Measurements from ENCODE around the gene TFEB. TPM values are rescaled to one million over a fixed set of nuclear protein-coding genes. Genes with fewer than 3 reads are reported as not detected.

TFEB gene
- total RNA-seq, 1 experiment from 2014 or later: 16.2 TPM

DNA sequence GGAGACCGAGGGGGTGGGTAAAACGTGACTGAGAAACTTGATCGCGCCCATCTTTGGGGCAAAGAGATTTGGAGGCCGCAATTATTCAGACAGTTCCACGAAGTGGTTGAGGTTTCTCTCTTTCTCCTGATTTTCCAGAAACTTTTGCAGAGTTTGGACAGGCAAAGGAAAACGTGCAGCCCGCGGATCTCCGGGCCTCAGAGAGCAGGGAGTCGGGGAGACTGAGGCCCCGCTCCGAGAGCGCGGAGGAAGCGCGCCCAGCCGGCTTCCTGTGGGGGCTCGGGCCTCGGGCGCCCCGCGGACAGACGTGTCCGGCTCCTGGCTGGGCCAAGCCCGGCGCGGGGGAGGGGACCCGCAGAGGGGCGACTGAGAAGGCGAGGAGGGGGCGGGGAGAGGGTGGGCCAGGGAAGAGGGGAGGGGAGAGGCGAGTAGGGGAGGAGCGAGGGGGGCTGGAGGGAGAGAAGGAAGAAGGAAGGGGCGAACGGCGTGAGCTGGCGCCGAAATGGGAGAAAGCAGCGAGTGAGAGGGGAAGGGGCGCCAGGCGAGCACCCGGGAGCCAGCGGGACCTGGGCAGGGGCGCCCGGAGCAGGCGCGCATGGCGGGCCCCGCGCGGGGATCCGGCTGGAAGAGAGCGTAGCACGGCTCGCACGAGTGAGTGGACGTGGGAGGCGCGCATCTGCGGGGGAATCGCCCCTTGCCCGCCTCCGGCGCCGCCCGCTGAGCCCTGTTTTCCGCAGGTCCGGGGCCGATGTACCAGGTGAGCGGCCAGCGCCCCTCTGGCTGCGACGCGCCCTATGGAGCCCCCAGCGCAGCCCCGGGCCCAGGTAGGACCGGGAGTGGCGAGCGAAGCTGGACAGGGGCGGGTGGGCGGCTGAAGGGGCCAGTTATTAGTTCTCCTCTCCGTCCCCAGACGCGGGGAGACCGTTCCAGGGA lies 97.1 kb downstream of the TFEB start, which contains the start of gene MDFI:
TSS of gene MDFI (plus strand) at position 467 of the 933 bp plus-strand sequence. CDS start at position 749, 282 bp downstream.
- CTCF ChIA-PET: interaction anchor here (0.6 to 1.9 kb wide), 2 partner anchors 46 to 319 kb away, joined by 3 to 8 read pairs; no protein-coding TSS in a partner anchor
- Mint-ChIP-seq H3K4me1 (ENCODE audit: insufficient read depth, unreplicated experiment) (peaks cover 11% of the 10 kb centered on the region), H3K4me3 (ENCODE audit: unreplicated experiment) (peak within 1 kb of the TSS; percentile 86), H3K27ac (ENCODE audit: low read depth, unreplicated experiment) (peak within 1 kb of the TSS; percentile 83), H3K9me3 (ENCODE audit: unreplicated experiment) (no peaks in the 10 kb centered on the region), H3K36me3 (ENCODE audit: insufficient read depth, unreplicated experiment) (peaks cover 13% of the 10 kb centered on the region), H3K27me3 (ENCODE audit: insufficient read depth, unreplicated experiment) (no peaks in the 10 kb centered on the region)
- POLR2A ChIA-PET: interaction anchor here (3.5 kb wide), 1 partner anchor 12 kb away, joined by 42 read pairs; no protein-coding TSS in a partner anchor
- BruUV-seq (replicated peaks): no TSS peak
- TF ChIP-seq CTCF (IDR thresholded peaks at IDR 0.05; ENCODE audit: unreplicated experiment): no peak
- intact Hi-C loops (cut with micrococcal nuclease): no loop called here
- no peak for DNase-seq (ENCODE audit: unreplicated experiment)

DNA sequence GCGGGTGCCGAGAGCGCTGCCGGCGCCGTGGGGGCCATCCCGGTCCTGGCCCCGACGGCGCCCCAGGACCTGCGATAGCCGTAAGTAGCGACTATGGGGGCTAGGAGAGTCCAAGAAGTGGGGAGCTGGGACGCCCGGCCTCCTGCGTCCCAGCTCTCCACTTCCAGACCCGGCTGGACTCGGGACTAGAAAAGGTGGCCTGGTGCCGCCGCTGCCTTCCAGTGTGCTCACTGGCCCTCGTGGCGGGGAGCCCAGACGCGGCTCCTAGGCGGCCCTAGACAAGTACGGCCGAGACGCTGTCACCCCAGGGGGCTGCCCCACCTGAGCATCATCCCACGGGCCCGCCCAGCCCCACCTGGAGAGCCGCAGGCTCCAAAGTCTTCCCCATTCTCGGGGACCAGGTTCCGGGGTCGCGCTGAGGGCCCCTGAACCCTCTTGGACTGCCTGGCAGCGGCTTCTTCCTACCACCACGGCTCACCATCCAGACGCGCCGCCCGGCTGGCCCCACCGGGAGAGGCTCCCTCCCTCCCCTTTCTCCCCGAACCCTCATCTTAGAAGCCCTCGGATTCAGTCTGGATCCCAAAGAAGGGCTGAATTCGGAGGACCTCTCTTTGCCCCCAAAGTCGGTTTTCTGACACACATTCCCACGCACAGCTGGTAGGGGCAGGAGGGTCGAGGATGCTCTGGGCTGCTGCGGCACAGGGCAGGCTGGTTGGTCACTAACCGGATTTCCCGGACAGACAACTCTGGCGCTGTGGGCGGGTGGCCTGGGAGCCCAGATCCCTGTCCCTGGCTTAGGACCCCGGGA lies 98.0 kb downstream of the TFEB start:
- H3K9me3 Mint-ChIP-seq (ENCODE audit: unreplicated experiment): no peaks in the 10 kb centered on the region
- H3K27me3 Mint-ChIP-seq (ENCODE audit: insufficient read depth, unreplicated experiment): no peaks in the 10 kb centered on the region
- peaks cover 13% of the 10 kb centered on the region for H3K36me3 Mint-ChIP-seq (ENCODE audit: insufficient read depth, unreplicated experiment)
- no peak for TF ChIP-seq CTCF (IDR thresholded peaks at IDR 0.05; ENCODE audit: unreplicated experiment)
- ChIA-PET CTCF (interaction anchor here (0.6 to 2.3 kb wide), 7 partner anchors 10 to 741 kb away, joined by 3 to 14 read pairs (median 4); partner anchors contain the start of gene TOMM6), POLR2A (interaction anchor here (0.6 to 3.5 kb wide), 10 partner anchors 9 to 149 kb away, joined by 3 to 42 read pairs (median 5); partner anchors contain the start of genes FRS3 and TOMM6)
- H3K4me3 Mint-ChIP-seq (ENCODE audit: unreplicated experiment): peak overlapping the region; percentile 86
- DNase-seq (ENCODE audit: unreplicated experiment): peak; percentile 51
- BruUV-seq (replicated peaks): TSS peak; percentile 49
- H3K4me1 Mint-ChIP-seq (ENCODE audit: insufficient read depth, unreplicated experiment): peaks cover 6% of the 10 kb centered on the region
- intact Hi-C loops (cut with micrococcal nuclease): no loop called here
- H3K27ac Mint-ChIP-seq (ENCODE audit: low read depth, unreplicated experiment): peak overlapping the region; percentile 83

- TF ChIP-seq CTCF (IDR thresholded peaks at IDR 0.05; ENCODE audit: unreplicated experiment): no peak
- Mint-ChIP-seq H3K27ac (ENCODE audit: low read depth, unreplicated experiment) (peak overlapping the region; percentile 77), H3K4me1 (ENCODE audit: insufficient read depth, unreplicated experiment) (peaks cover 6% of the 10 kb centered on the region), H3K27me3 (ENCODE audit: insufficient read depth, unreplicated experiment) (no peaks in the 10 kb centered on the region), H3K4me3 (ENCODE audit: unreplicated experiment) (peak overlapping the region; percentile 86), H3K36me3 (ENCODE audit: insufficient read depth, unreplicated experiment) (peaks cover 13% of the 10 kb centered on the region), H3K9me3 (ENCODE audit: unreplicated experiment) (no peaks in the 10 kb centered on the region)
- peak; percentile 84 for DNase-seq (ENCODE audit: unreplicated experiment)
- POLR2A ChIA-PET: interaction anchor here (0.6 to 3.5 kb wide), 11 partner anchors 10 to 172 kb away, joined by 3 to 42 read pairs (median 4); partner anchors contain the start of genes FRS3 and TOMM6
- intact Hi-C loops (cut with micrococcal nuclease): no loop called here
- CTCF ChIA-PET: interaction anchor here (0.6 to 2.3 kb wide), 11 partner anchors 10 to 742 kb away, joined by 3 to 14 read pairs (median 4); partner anchors contain the start of gene TOMM6
- no TSS peak for BruUV-seq (replicated peaks)
Measured at GRCh38 chr6:41636833-41637193, 98.6 kb downstream of the TFEB start.
